Testis (tissue), 2 donors: Measurements from ENCODE around the gene TOM1L2.

Experiments used
- CTCF ChIP-seq, 3 experiments: fragments of 450-650 bp in 2 of 3; fragments of 200-600 bp in 1 of 3; sonication (generic) in 1 of 3; IDR thresholded peaks; one replicate each; pipeline ENCODE4 v1.5.1; 2016 to 2019; ENCODE audit warnings: antibody characterized with exemption in 3 of 3, mild to moderate bottlenecking in 2 of 3, moderate library complexity in 1 of 3
- POLR2A ChIP-seq: fragments of 450-650 bp; IDR thresholded peaks from one replicate; pipeline ENCODE4 v1.6.1; 2017; ENCODE audit warnings: antibody characterized with exemption, mild to moderate bottlenecking, moderate library complexity

GRCh38 chr17:17795946-17796786 lies 176.0 kb downstream of the TOM1L2 start:
- no peak for TF ChIP-seq CTCF (IDR thresholded peaks at IDR 0.05)
- no peak for TF ChIP-seq POLR2A
